ENCODE measurements around the gene LIX1L. TPM values are rescaled to one million over a fixed set of nuclear protein-coding genes. Genes with fewer than 3 reads are reported as not detected.
A peak's percentile ranks its signal among the peaks of the same experiment; 100 is the strongest.

The LIX1L gene
- total and polyA plus RNA-seq, 12 donors, result 9.6 to 61.2 (median 39.4) TPM

DNA sequence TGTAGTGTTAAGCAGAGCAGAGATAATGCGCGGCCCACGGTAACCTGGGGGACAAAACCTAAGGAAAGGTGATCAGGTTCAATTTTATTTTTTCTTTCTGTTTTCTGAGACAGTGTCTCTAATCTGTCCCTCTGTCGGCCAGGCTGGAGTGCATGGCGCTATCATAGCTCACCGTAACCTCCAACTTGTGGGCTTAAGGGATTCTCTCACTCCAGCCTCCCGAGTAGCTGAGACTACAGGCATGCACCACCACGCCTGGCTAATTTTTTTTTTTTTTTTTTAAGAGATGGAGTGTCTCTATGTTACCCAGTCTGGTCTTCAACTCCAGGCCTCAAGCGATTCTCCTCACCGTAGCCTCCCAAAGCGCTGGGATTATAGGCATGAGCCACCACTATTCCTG lies 71.4 kb downstream of the LIX1L start:
- no peaks in the 10 kb centered on the region for H3K36me3 ChIP-seq (replicated peaks in 1 of 2)
- no peaks in the 10 kb centered on the region for H3K9me3 ChIP-seq (replicated peaks in 1 of 3)
- H3K4me3 ChIP-seq, result peak overlapping the region in 2 of 4 donors; percentile 53 to 63
- intact Hi-C loops (cut with DNase I), result no loop called here
- peaks cover 8 to 15% of the 10 kb centered on the region in 2 donors for H3K4me1 ChIP-seq (replicated peaks in 1 of 2)
- TF ChIP-seq, protein P1, sequence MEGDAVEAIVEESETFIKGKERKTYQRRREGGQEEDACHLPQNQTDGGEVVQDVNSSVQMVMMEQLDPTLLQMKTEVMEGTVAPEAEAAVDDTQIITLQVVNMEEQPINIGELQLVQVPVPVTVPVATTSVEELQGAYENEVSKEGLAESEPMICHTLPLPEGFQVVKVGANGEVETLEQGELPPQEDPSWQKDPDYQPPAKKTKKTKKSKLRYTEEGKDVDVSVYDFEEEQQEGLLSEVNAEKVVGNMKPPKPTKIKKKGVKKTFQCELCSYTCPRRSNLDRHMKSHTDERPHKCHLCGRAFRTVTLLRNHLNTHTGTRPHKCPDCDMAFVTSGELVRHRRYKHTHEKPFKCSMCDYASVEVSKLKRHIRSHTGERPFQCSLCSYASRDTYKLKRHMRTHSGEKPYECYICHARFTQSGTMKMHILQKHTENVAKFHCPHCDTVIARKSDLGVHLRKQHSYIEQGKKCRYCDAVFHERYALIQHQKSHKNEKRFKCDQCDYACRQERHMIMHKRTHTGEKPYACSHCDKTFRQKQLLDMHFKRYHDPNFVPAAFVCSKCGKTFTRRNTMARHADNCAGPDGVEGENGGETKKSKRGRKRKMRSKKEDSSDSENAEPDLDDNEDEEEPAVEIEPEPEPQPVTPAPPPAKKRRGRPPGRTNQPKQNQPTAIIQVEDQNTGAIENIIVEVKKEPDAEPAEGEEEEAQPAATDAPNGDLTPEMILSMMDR (IDR thresholded peaks at IDR 0.05), result no peak
- no peak for TF ChIP-seq POLR2A (IDR thresholded peaks at IDR 0.05)
- no peaks in the 10 kb centered on the region for H3K27me3 ChIP-seq
- WGBS, 4 donors, result 44 to 48% (median 46%) methylated on average over 11 of the region's 11 CpGs
- DNase-seq, result no peak
- H3K27ac ChIP-seq, result no peak overlapping the region

DNA sequence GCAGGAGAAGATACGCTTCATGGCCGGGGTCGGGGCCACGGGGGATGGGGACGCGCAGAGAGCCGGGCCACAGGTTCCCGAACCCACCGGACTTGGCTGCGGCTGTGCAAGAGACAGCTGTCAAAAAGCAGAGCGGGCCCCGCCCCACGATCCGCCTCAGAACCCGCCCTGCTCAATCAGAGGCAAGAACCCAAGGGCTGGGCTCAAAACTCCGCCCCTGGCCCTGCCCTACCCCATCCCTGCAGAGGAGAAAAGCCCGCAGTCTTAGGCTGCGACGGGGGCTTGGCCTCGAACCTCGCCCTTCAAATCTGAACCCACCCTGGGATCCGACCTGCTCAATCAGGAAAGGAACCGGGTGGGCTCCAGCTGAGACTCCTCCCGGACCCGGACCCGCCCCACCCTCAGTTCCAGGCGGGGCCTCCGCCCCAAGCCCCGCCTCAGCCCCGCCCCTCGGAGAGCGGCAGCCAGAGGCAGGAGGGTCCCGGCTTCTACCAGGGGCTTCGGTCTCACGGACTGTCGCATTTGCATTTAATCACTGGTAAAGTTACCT lies 72.0 kb downstream of the LIX1L start, which contains the start of gene ANKRD35:
ANKRD35 (minus strand) TSS at position 129 of the 550 bp plus-strand sequence; CDS start at position 21, 108 bp downstream.
- Histone ChIP-seq H3K27ac (no peak within 1 kb of the TSS), H3K4me1 (replicated peaks in 1 of 2) (peaks cover 3 to 10% of the 10 kb centered on the region in 2 donors), H3K4me3 (peak within 1 kb of the TSS in 2 of 4 donors; percentile 53 to 63), H3K36me3 (replicated peaks in 1 of 2) (no peaks in the 10 kb centered on the region), H3K27me3 (no peaks in the 10 kb centered on the region), H3K9me3 (replicated peaks in 1 of 3) (no peaks in the 10 kb centered on the region)
- 0 to 4% (median 2%) methylated on average over 14 to 36 of the region's 36 CpGs for WGBS, 4 donors
- peak; percentile 71 to 91 (median 82) for DNase-seq
- TF ChIP-seq, protein P1 (IDR thresholded peaks at IDR 0.05), result no peak
- TF ChIP-seq POLR2A (IDR thresholded peaks at IDR 0.05), result no peak
- intact Hi-C loops (cut with DNase I), result no loop called here

DNA sequence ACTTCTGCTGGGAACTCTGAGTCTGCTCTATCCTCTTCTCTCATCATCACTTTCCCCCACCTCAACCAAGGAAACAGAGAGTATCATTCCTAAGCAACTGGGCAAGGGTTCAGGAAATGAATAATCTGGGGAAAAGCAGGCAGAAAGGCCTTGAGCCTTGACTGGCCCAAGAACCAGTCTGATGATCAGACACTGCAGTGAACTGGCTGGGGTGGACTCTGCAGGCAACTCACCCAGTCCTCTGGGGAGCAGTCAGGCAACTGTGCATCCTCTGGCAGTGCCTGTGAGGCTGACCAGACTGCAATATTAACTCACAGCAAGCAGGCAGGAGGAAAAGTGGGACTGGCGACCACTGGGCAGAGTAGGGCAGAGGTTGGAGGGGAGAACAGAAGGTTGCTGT lies 73.1 kb downstream of the LIX1L start:
- peaks cover 3 to 10% of the 10 kb centered on the region in 2 donors for H3K4me1 ChIP-seq (replicated peaks in 1 of 2)
- no peak overlapping the region for H3K4me3 ChIP-seq
- DNase-seq, result no peak
- no peaks in the 10 kb centered on the region for H3K27me3 ChIP-seq
- intact Hi-C loops (cut with DNase I), result no loop called here
- TF ChIP-seq, protein P1 (IDR thresholded peaks at IDR 0.05), result no peak
- TF ChIP-seq POLR2A (IDR thresholded peaks at IDR 0.05), result no peak
- H3K36me3 ChIP-seq (replicated peaks in 1 of 2), result no peaks in the 10 kb centered on the region
- H3K9me3 ChIP-seq (replicated peaks in 1 of 3), result no peaks in the 10 kb centered on the region
- no peak overlapping the region for H3K27ac ChIP-seq
- 67 to 89% (median 83%) methylated on average over 1 of the region's 1 CpG for WGBS, 4 donors

Other genes with a start within 250 kb of the LIX1L start
- gene CD160, start 238.5 kb downstream of the LIX1L start, total RNA-seq, result under 1 TPM in 2 of 9 donors, not detected in 7; 0.21 to 0.22 TPM
- gene CD160, start 238.5 kb downstream of the LIX1L start, polyA plus RNA-seq, result under 1 TPM; 0.10 to 0.48 (median 0.35) TPM
- 10 to 100 TPM in 8 of 9 donors, 1 to 10 TPM in 1; 8.3 to 19.2 (median 13.0) TPM for gene RNF115, start 133.9 kb downstream of the LIX1L start, total RNA-seq
- 10 to 100 TPM in 1 of 3 donors, 1 to 10 TPM in 2; 8.4 to 17.1 (median 9.3) TPM for gene RNF115, start 133.9 kb downstream of the LIX1L start, polyA plus RNA-seq
- 10 to 100 TPM; 15.5 to 28.4 (median 20.8) TPM for gene POLR3C, start 133.8 kb downstream of the LIX1L start, total RNA-seq
- gene POLR3C, start 133.8 kb downstream of the LIX1L start, polyA plus RNA-seq, result 10 to 100 TPM; 12.0 to 19.8 (median 16.2) TPM
- gene NUDT17, start 112.4 kb downstream of the LIX1L start, total RNA-seq, result 1 to 10 TPM; 1.5 to 6.5 (median 3.4) TPM
- gene NUDT17, start 112.4 kb downstream of the LIX1L start, polyA plus RNA-seq, result 1 to 10 TPM; 2.1 to 7.8 (median 3.2) TPM
- 10 to 100 TPM in 8 of 9 donors, 1 to 10 TPM in 1; 7.5 to 34.1 (median 20.8) TPM for gene PIAS3, start 98.9 kb downstream of the LIX1L start, total RNA-seq
- 10 to 100 TPM; 17.9 to 40.5 (median 26.0) TPM for gene PIAS3, start 98.9 kb downstream of the LIX1L start, polyA plus RNA-seq
- gene ANKRD35, start 72.2 kb downstream of the LIX1L start, total RNA-seq, result 1 to 10 TPM in 3 of 9 donors, under 1 TPM in 5, not detected in 1; 0.37 to 1.3 (median 0.65) TPM
- 1 to 10 TPM in 2 of 3 donors, under 1 TPM in 1; 0.55 to 2.0 (median 1.2) TPM for gene ANKRD35, start 72.2 kb downstream of the LIX1L start, polyA plus RNA-seq
- 1 to 10 TPM in 7 of 9 donors, under 1 TPM in 2; 0.54 to 2.7 (median 1.4) TPM for gene ITGA10, start 48.0 kb downstream of the LIX1L start, total RNA-seq
- gene ITGA10, start 48.0 kb downstream of the LIX1L start, polyA plus RNA-seq, result 1 to 10 TPM in 2 of 3 donors, under 1 TPM in 1; 0.93 to 4.0 (median 3.6) TPM
- 10 to 100 TPM; 24.8 to 44.4 (median 33.0) TPM for gene PEX11B, start 39.3 kb downstream of the LIX1L start, total RNA-seq
- 10 to 100 TPM; 21.2 to 52.9 (median 25.8) TPM for gene PEX11B, start 39.3 kb downstream of the LIX1L start, polyA plus RNA-seq
- 100 to 1,000 TPM in 6 of 9 donors, 10 to 100 TPM in 3; 68.9 to 171 (median 116) TPM for gene RBM8A, start 30.5 kb downstream of the LIX1L start, total RNA-seq
- gene RBM8A, start 30.5 kb downstream of the LIX1L start, polyA plus RNA-seq, result 100 to 1,000 TPM in 2 of 3 donors, 10 to 100 TPM in 1; 61.5 to 223 (median 102) TPM
- gene ANKRD34A, start 6.6 kb upstream of the LIX1L start, total RNA-seq, result 1 to 10 TPM in 4 of 9 donors, under 1 TPM in 5; 0.24 to 2.5 (median 0.88) TPM
- 1 to 10 TPM in 2 of 3 donors, under 1 TPM in 1; 0.59 to 1.0 (median 1.0) TPM for gene ANKRD34A, start 6.6 kb upstream of the LIX1L start, polyA plus RNA-seq
- 10 to 100 TPM; 18.4 to 35.2 (median 30.5) TPM for gene POLR3GL, start 6.7 kb upstream of the LIX1L start, total RNA-seq
- 10 to 100 TPM; 36.0 to 48.7 (median 44.9) TPM for gene POLR3GL, start 6.7 kb upstream of the LIX1L start, polyA plus RNA-seq
- gene TXNIP, start 38.6 kb upstream of the LIX1L start, total RNA-seq, result 1,000 to 10,000 TPM in 4 of 9 donors, 100 to 1,000 TPM in 5; 202 to 2,069 (median 820) TPM
- 100 to 1,000 TPM; 231 to 486 (median 342) TPM for gene TXNIP, start 38.6 kb upstream of the LIX1L start, polyA plus RNA-seq
- 1 to 10 TPM in 1 of 9 donors, under 1 TPM in 5, not detected in 3; 0.11 to 1.7 (median 0.35) TPM for gene HJV, start 63.7 kb upstream of the LIX1L start, total RNA-seq
- gene HJV, start 63.7 kb upstream of the LIX1L start, polyA plus RNA-seq, result under 1 TPM in 2 of 3 donors, not detected in 1; 0.07 to 0.11 TPM
- 1 to 10 TPM in 7 of 9 donors, under 1 TPM in 2; 0.69 to 2.2 (median 1.3) TPM for gene NBPF10, start 186.8 kb upstream of the LIX1L start, total RNA-seq
- under 1 TPM; 0.20 to 0.51 (median 0.48) TPM for gene NBPF10, start 186.8 kb upstream of the LIX1L start, polyA plus RNA-seq